ENCODE measurements around the gene DOCK3.
"Not testable (repeated sequence)": the region's sequence is repeated elsewhere in the genome, so short reads cannot be mapped to it uniquely, and the experiment has no call there.

The DOCK3 gene

DNA sequence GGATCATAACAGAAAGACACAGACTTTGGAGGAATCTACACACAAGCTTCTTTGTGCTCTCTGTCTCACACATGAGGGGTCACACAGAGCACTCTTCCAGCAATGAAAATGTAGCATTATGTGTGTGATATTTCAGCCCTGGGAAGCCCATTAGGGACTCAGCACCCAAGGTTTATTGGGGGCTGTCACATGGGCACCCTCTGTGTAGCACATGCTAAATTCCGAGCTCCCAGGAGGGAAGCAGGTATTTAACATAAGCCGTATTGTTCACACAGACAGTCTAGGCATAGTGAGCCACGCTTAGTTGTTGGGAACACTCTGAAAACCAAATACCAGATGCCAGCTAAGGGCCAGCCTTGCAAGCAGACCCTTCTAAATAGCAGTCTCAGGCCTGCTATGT, 448.8 kb downstream of the DOCK3 start:
- DNase-seq, result no peak

DNA sequence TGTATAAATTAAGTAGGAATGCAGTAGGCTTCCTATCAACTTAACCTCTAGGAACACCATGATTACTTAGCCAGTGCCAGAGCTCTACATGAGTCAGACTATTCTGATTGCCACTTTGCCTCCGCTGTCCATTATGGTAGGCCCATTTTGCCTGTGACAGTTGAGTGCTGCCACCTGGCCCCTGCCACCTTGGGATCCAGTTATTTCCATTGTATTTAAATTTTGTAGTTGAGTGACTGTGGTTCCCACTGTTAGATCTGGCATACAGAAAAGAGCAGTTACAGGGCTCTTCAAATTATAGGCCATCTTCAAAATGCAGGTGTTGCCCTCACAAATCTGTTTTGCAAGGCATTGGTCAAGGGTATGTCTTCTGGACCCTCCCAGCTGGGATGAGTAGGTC, 456.9 kb downstream of the DOCK3 start:
- not testable (repeated sequence) for DNase-seq

GRCh38 chr3:51137715-51138114, 463.0 kb downstream of the DOCK3 start:
- DNase-seq, result no peak

DNA sequence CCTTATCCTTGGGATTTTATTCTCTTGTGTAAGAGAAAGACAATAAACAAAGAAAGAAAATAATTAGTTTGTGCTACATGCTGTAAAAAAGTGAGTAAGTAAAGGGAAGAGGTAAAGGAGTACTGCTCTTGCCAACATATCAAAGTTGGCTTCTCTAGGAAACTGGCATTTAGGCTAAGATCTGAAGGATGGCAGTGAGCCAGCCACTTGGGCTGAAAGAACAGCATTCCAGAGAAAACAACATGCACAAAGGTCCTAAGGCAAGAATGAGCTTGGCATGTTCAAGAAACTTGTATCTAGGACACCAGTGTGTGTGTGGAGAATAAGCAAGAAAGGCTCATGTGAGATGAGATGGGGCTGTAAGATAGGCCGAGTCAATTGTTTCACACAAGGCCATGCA, 464.9 kb downstream of the DOCK3 start:
- no peak for DNase-seq

DNA sequence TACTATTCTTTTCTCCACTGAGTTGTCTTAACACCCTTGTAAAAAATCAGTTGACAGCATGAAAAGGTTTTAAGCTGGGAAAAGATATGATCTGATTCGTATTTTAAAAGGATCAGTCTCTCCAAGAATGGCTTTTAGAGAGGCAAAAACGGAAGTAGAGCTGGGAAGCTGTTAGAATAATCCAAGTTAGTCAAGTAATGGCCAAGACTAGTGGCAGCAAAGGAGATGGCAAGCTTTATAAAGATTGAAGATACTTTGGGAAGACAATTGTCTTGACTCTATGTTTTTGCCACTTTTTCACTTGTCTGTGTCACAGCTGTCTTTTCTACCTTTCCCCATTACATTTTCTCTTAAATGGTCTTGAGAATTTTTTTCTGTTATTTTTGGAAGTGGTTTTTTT, 466.8 kb downstream of the DOCK3 start:
- no peak for DNase-seq

- no peak for DNase-seq
Observed at GRCh38 chr3:51145811-51146585, 471.3 kb downstream of the DOCK3 start.

GRCh38 chr3:51146781-51147180, 472.1 kb downstream of the DOCK3 start:
- no peak for DNase-seq

DNA sequence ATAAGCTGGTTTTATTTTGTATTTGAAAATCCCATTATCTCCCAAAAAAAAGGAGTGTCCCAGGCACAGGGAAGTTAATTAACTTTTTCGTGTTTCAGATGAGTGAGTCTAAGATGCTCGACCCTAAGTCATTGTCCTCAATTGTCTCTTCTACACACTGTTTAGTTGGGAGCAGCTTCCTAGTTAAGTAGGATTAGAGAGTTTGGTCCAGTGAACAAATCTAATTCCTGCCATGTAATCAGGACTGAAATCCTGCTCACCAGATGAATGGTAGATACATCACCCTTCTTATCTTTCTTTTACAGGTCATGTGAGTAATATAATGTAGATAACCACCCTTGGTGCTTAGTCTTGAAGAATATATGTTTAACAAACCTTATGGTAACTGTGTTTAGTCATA, 481.4 kb downstream of the DOCK3 start:
- no peak for DNase-seq

DNA sequence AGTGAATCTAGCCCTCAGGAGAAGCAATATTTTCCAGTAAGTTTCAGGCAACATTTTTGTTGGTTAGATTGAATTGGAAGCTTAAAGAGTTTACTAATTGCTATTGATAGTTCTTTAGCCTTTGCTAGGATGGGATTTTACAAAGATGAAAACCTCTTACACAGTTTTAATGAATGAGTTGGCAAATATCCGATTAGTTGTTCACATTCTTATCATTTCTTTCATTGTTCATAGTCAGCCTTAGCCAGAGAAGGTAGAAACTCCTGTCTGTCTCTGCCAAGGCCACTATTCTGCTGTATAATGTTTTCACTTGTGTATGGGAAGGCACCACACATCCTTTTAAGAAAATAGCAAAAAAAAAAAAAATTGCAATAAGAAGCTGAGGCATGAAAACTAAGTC, 488.3 kb downstream of the DOCK3 start:
- DNase-seq, result no peak

DNA sequence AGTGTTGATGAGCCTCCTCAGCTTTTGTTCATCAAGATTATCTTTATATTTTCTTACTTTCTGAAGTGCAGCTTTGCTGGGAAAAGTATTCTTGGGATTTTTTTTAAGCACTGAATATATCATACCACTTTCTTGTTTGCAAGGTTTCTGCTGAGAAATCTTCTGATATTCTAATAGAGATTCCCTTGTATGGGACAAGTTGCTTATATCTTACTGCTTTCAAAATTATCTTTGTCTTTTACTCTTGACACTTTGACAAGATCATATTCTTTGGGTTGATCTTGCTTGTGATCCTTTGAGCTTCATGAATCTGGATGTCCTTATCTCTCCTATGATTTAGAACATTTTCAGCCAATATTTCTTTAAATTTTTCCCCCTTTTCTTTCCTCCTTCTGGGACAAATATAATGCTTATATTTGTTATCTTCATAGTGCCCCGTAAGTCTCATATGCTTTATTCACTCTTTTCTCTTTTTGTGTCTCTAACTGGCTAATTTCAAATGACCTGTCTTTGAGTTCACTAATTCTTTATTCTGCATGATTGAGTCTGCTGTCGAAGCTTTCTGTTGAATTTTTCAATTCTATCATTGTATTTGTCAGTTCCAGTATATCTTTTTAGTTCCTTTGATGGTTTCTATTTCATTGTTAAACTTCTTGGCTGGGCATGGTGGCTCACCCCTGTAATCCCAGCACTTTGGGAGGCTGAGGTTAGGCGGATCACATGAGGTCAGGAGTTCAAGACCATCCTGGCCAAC, 499.0 kb downstream of the DOCK3 start:
- no peak for DNase-seq

DNA sequence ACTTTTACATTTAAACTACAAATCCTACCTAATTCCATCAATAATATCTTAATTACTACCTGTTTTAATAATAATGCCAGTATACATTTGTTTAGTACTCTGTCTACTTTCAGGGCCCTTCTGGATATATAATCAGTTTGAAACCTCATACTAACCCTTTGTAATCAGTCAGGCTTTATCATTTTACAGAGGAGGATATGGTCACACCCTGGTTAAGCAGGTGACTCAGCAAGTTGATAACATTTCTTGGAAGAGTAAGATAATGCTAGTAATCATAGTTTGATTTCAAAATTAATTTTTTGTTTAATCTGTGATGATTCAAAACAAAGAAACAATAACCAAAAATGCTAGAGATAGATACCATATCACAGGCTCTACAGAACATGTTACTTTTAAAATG, 502.2 kb downstream of the DOCK3 start:
- DNase-seq, result no peak

DNA sequence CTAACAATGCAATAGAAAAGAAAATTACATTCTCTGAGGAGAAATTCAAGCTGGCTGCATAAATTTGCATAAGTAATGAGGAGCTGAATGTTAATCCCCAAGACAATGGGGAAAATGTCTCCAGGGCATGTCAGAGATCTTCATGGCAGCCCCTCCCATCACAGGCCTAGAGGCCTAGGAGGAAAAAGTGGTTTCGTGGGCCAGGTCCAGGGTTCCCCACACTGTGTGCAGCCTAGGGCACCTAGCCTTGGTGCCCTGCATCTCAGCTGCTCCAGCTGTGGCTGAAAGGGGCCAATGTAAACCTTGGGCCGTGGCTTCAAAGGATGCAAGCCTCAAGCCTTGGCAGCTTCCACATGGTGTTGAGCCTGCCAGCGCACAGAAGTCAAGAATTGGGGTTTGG, 511.7 kb downstream of the DOCK3 start:
- not testable (repeated sequence) for DNase-seq

GRCh38 chr3:51190199-51190598, 515.5 kb downstream of the DOCK3 start:
- DNase-seq, result no peak

GRCh38 chr3:51190827-51191226, 516.1 kb downstream of the DOCK3 start:
- no peak for DNase-seq

- no peak for DNase-seq
Observed at GRCh38 chr3:51191768-51192167, 517.0 kb downstream of the DOCK3 start.

- DNase-seq, result no peak
Observed at GRCh38 chr3:51198477-51198876, 523.8 kb downstream of the DOCK3 start.

DNA sequence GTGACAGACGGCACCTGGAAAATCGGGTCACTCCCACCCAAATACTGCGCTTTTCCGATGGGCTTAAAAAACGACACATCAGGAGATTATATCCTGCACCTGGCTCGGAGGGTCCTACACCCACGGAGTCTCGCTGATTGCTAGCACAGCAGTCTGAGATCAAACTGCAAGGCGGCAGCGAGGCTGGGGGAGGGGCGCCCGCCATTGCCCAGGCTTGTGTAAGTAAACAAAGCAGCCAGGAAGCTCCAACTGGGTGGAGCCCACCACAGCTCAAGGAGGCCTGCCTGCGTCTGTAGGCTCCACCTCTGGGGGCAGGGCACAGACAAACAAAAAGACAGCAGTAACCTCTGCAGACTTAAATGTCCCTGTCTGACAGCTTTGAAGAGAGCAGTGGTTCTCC, 524.6 kb downstream of the DOCK3 start:
- DNase-seq, result not testable (repeated sequence)

- no peak for DNase-seq
Observed at GRCh38 chr3:51216291-51216690, 541.6 kb downstream of the DOCK3 start.

DNA sequence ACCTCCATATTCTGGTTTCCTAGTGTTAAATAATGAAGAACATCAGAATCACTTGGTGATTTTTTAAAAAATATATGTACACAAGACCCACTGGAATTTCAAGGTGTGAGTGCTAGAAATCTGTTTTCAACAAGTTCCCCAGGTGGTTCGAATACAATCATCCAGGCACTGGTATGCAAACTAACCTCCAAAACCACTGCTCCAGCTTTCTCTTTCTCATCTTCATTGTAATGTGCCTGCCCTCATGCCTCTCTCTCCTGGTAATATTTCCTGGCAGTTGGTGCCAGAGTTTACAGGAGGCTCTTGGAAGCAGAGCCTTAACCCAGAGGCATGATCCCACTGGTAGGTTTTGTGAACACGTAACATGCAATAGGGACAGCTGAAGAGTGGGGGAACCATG, 547.2 kb downstream of the DOCK3 start:
- no peak for DNase-seq

GRCh38 chr3:51224283-51224682, 549.6 kb downstream of the DOCK3 start:
- no peak for DNase-seq

- DNase-seq, result no peak
Observed at GRCh38 chr3:51224843-51225242, 550.1 kb downstream of the DOCK3 start.

- no peak for DNase-seq
Observed at GRCh38 chr3:51242939-51243338, 568.2 kb downstream of the DOCK3 start.

GRCh38 chr3:51243924-51244323, 569.2 kb downstream of the DOCK3 start:
- no peak for DNase-seq

DNA sequence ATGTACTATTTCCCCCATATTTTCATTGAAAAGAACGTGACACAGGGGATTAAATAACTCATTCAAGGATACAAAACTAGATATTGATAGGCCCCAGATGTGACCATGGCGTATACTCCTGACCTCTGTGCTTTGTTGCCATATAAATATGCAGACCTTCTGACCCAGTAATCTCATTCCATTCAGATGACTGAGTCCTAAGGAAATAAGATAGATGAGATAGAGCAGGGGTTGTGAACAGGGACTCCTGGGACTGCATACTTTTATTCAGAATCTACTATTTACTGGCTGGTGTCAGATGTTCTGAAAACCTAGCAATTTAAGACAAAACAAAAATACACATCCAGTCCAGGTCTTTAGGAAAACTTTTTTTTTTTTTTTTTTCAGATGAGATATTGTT, 571.1 kb downstream of the DOCK3 start:
- DNase-seq, result no peak

- no peak for DNase-seq
Observed at GRCh38 chr3:51257870-51258269, 583.1 kb downstream of the DOCK3 start.

Measured in activated CD4-positive, alpha-beta T cell treated with anti-CD3 and anti-CD28 coated beads for 1 hour (primary cell).